CD4-positive, alpha-beta T cell (primary cell): Measurements from ENCODE around the gene POLE. TPM values are rescaled to one million over a fixed set of nuclear protein-coding genes. Genes with fewer than 3 reads are reported as not detected.
A peak's percentile ranks its signal among the peaks of the same experiment; 100 is the strongest.

Experiments used
- ATAC-seq: fragments of 200-7000 bp; cut with Tn5 transposase; one replicate; pipeline ENCODE4 v1.10.0; 2022; ENCODE audit warnings: mild to moderate bottlenecking; ENCODE audit not compliant: poor library complexity
- CTCF ChIA-PET: fragments of 350-600 bp; sonication (Branson Sonifier 250); formaldehyde crosslinking; loops from one replicate; lab custom pipeline; 2021; ENCODE audit warnings: antibody characterized with exemption, inconsistent platforms; lab: Charles Lee
- POLR2A ChIA-PET: fragments of 350-600 bp; sonication (Branson Sonifier 250); formaldehyde crosslinking; loops from one replicate; lab custom pipeline; 2021; ENCODE audit warnings: antibody characterized with exemption, inconsistent platforms; lab: Charles Lee
- DNase-seq, 14 experiments: peaks; one replicate each; pipeline ENCODE4 v3.0.0-alpha.2; 2013 to 2020; ENCODE audit warnings: mixed read lengths in 2 of 14
- H3K27ac ChIP-seq, 2 donors: one replicate each; pipeline versions ENCODE4 v1.5.1 to v1.7.0; 2013; ENCODE audit warnings: low read length in 2 of 2, low read depth in 1 of 2, mild to moderate bottlenecking in 1 of 2
- H3K27me3 ChIP-seq, 2 experiments: 1 replicate in 1 of 2; 2 replicates in 1 of 2; pipeline versions ENCODE4 v1.6.1 to v1.7.0; 2013; ENCODE audit warnings: low read length in 2 of 2, control low read depth in 1 of 2, mild to moderate bottlenecking in 1 of 2, moderate library complexity in 1 of 2; ENCODE audit not compliant: insufficient read depth in 2 of 2, control insufficient read depth in 1 of 2
- H3K36me3 ChIP-seq: one replicate; pipeline ENCODE4 v1.6.1; 2013; ENCODE audit warnings: low read length, control low read depth; ENCODE audit not compliant: insufficient read depth
- H3K4me1 ChIP-seq: one replicate; pipeline ENCODE4 v1.6.1; 2013; ENCODE audit warnings: low read length, control low read depth; ENCODE audit not compliant: insufficient read depth
- H3K4me3 ChIP-seq: one replicate; pipeline ENCODE4 v1.5.1; 2013; ENCODE audit warnings: mild to moderate bottlenecking, low read length, moderate library complexity
- H3K9me3 ChIP-seq, 2 experiments: 1 replicate in 1 of 2; 2 replicates in 1 of 2; pipeline versions ENCODE4 v1.6.1 to v1.7.0; 2013; ENCODE audit warnings: low read length in 2 of 2, mild to moderate bottlenecking in 2 of 2, control low read depth in 1 of 2, moderate library complexity in 1 of 2; ENCODE audit not compliant: control insufficient read depth in 1 of 2, insufficient read depth in 1 of 2
- H3K27ac Mint-ChIP-seq: one replicate; pipeline ENCODE4 v1.8.0; 2020; ENCODE audit warnings: mixed read lengths
- H3K27me3 Mint-ChIP-seq: one replicate; pipeline ENCODE4 v1.8.0; 2021; ENCODE audit warnings: mixed read lengths
- H3K36me3 Mint-ChIP-seq: one replicate; pipeline ENCODE4 v1.8.0; 2021; ENCODE audit warnings: low read depth, mixed read lengths
- H3K4me1 Mint-ChIP-seq: one replicate; pipeline ENCODE4 v1.8.0; 2021; ENCODE audit warnings: low read depth, mixed read lengths
- H3K4me3 Mint-ChIP-seq: one replicate; pipeline ENCODE4 v1.8.0; 2020; ENCODE audit warnings: mild to moderate bottlenecking, mixed read lengths
- H3K9me3 Mint-ChIP-seq: one replicate; pipeline ENCODE4 v1.8.0; 2020; ENCODE audit warnings: mixed read lengths
- intact Hi-C, 2 experiments: fragments of 100-400 bp; cut with DNase I in 1 of 2; cut with micrococcal nuclease in 1 of 2; formaldehyde crosslinking; loops; one replicate each; pipeline versions ENCODE4 v1.15.1 to v1.9.0; 2023 to 2025; cut with DNase I, micrococcal nuclease
- total RNA-seq, 174 experiments: library from RNA in 2 of 174; stranded (reverse) in 2 of 174; gene quantifications; one replicate each; pipeline ENCODE4 v1.2.3 and lab custom pipeline; 2021 to 2026
- TF ChIP-seq, protein P1 (sequence below): fragments of 200-600 bp; IDR thresholded peaks from one replicate; pipeline ENCODE4 v1.8.0; 2022; ENCODE audit warnings: antibody characterized with exemption, mild to moderate bottlenecking

The POLE gene
- total RNA-seq, 2 experiments from 2014 or later = 41.8 to 46.1 TPM

DNA sequence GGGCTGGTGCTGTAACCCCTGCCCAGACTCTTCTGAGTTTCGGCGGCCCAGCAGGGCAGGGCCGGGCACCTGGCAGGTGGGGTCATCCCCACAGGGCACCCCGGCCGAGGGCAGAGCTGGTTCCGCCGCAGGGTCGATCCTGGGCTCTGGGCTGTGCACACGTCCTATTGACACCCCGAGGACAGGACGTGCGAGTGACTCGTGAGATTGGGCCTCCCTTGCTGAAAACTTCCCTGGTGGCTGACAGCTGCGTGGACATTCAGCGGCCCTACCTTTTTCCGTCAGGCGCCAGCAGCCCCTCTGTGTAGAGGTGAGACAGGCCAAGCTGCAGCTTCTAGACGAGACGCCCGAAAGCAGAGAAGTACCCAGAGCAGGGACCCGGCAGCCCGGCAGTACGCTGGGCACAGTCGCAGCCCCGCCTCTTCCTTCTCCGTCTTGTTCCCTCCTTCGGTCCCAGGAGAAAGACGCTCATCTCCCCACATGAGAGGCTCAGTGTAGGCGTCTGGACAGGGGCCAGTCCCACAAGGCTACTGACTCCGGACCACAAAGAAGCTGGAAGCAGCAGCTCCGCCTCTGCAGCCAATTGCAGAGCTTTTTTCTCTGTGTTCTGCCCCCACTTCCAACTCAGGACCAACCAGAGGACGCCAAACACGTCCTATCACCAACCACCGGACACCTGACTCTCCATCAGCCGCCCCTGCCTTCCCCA lies 76.9 kb downstream of the POLE start, which contains the start of gene LRCOL1:
Gene LRCOL1, minus strand, starts transcription at position 532 of the 709 bp plus-strand sequence. CDS start 4,331 bp downstream, outside the sequence.
- CTCF ChIA-PET = interaction anchor here (1.2 kb wide), 1 partner anchor 11 kb away, joined by 3 read pairs; no protein-coding TSS in a partner anchor
- peaks cover 62% of the 10 kb centered on the region for H3K27me3 Mint-ChIP-seq
- H3K4me1 Mint-ChIP-seq = peaks cover 12% of the 10 kb centered on the region
- Histone ChIP-seq H3K9me3 (peaks cover 0 to 24% of the 10 kb centered on the region in 2 experiments), H3K4me1 (peaks cover 13% of the 10 kb centered on the region), H3K27me3 (peaks cover 16 to 36% of the 10 kb centered on the region in 2 experiments), H3K36me3 (no peaks in the 10 kb centered on the region), H3K4me3 (no peak within 1 kb of the TSS), H3K27ac (no peak within 1 kb of the TSS)
- H3K36me3 Mint-ChIP-seq = no peaks in the 10 kb centered on the region
- H3K4me3 Mint-ChIP-seq = no peak within 1 kb of the TSS
- POLR2A ChIA-PET = no interaction called here
- H3K27ac Mint-ChIP-seq = no peak within 1 kb of the TSS
- ATAC-seq = peak; percentile 48
- intact Hi-C loops = no loop called here
- H3K9me3 Mint-ChIP-seq = no peaks in the 10 kb centered on the region
- peak in 1 of 14 experiments; percentile 19 for DNase-seq
- TF ChIP-seq, protein P1, sequence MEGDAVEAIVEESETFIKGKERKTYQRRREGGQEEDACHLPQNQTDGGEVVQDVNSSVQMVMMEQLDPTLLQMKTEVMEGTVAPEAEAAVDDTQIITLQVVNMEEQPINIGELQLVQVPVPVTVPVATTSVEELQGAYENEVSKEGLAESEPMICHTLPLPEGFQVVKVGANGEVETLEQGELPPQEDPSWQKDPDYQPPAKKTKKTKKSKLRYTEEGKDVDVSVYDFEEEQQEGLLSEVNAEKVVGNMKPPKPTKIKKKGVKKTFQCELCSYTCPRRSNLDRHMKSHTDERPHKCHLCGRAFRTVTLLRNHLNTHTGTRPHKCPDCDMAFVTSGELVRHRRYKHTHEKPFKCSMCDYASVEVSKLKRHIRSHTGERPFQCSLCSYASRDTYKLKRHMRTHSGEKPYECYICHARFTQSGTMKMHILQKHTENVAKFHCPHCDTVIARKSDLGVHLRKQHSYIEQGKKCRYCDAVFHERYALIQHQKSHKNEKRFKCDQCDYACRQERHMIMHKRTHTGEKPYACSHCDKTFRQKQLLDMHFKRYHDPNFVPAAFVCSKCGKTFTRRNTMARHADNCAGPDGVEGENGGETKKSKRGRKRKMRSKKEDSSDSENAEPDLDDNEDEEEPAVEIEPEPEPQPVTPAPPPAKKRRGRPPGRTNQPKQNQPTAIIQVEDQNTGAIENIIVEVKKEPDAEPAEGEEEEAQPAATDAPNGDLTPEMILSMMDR = no peak

DNA sequence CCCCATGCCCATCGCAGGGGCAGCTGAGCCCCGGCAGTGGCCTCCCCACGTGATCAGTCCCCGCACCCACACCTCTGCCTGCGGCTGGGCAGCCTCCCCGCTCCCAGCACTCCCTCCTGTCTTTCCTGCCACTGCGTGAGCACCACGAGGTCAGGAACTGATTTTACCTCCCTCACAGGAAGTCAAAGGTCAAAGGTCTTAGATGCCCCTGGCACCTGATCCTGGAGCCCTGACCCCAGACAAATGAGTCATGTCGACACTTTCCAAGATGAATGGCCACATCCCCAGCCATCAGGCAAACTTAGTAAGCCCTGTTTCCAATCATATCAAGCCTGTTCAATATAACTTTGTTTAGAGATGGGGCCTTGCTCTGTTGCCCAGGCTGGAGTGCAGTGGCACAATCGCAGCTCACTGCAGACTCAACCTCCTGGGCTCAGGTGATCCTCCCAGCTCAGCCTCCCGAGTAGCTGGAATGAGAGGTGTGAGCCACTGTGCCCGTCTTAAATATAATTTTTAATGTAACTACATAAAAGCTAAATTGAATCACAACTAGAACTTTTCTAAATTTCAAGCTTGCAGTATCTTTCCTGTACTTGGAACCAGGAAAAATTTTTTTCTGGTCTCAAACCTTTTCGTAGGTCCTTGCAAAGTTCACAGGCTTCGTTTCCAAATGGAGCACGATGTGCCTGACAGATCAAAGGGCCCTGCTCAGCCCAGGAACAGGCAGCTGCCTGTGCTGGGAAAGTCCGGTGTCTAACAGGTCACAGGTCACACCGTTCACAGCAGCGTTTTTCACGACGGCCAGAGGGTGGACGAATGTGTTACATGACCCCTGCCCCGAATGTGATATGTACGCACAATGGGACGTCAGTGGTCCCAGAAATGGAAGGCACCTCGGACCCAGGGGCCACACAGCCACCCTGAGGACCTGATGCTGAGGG lies 78.6 kb downstream of the POLE start:
- peaks cover 62% of the 10 kb centered on the region for H3K27me3 Mint-ChIP-seq
- CTCF ChIA-PET = no interaction called here
- no peak for ATAC-seq
- no peak overlapping the region for H3K4me3 ChIP-seq
- H3K36me3 ChIP-seq = no peaks in the 10 kb centered on the region
- intact Hi-C loops = no loop called here
- DNase-seq = peak in 1 of 14 experiments; percentile 10
- H3K27me3 ChIP-seq = peaks cover 27 to 47% of the 10 kb centered on the region in 2 experiments
- TF ChIP-seq, protein P1 = no peak
- H3K9me3 Mint-ChIP-seq = no peaks in the 10 kb centered on the region
- H3K4me1 ChIP-seq = peaks cover 10% of the 10 kb centered on the region
- no peak overlapping the region for H3K27ac ChIP-seq
- POLR2A ChIA-PET = no interaction called here
- H3K27ac Mint-ChIP-seq = no peak overlapping the region
- H3K4me1 Mint-ChIP-seq = peaks cover 7% of the 10 kb centered on the region
- no peak overlapping the region for H3K4me3 Mint-ChIP-seq
- peaks cover 0 to 27% of the 10 kb centered on the region in 2 experiments for H3K9me3 ChIP-seq
- H3K36me3 Mint-ChIP-seq = no peaks in the 10 kb centered on the region

DNA sequence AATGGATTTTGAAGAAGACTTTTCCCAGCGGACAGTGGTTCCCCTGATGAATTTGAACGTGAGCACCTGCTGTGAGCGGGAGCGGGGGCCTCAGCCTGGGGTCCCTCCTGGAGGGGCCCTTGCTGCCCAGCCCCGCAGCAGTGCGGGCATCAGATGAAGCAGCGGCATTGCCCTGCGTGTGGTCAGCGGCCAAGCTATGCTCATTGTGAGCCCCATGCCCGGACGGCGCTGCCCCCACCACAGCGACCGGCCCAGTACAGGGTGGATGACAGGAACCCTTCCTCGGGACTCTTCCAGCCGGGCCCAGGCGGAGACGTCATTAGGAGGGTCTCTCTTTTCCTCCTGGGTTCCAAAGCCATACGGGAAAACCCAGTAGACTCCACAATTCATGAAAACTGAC lies 80.2 kb downstream of the POLE start:
- H3K9me3 Mint-ChIP-seq = no peaks in the 10 kb centered on the region
- no peak overlapping the region for H3K27ac Mint-ChIP-seq
- TF ChIP-seq, protein P1 = no peak
- Histone ChIP-seq H3K4me3 (no peak overlapping the region), H3K27ac (no peak overlapping the region), H3K9me3 (peaks cover 0 to 37% of the 10 kb centered on the region in 2 experiments), H3K27me3 (peaks cover 34 to 61% of the 10 kb centered on the region in 2 experiments), H3K36me3 (no peaks in the 10 kb centered on the region), H3K4me1 (peaks cover 10% of the 10 kb centered on the region)
- H3K27me3 Mint-ChIP-seq = peaks cover 73% of the 10 kb centered on the region
- no peak for ATAC-seq
- intact Hi-C loops = no loop called here
- peak in 1 of 14 experiments; percentile 11 for DNase-seq
- peaks cover 7% of the 10 kb centered on the region for H3K4me1 Mint-ChIP-seq
- CTCF ChIA-PET = no interaction called here
- POLR2A ChIA-PET = no interaction called here
- no peaks in the 10 kb centered on the region for H3K36me3 Mint-ChIP-seq
- H3K4me3 Mint-ChIP-seq = no peak overlapping the region
